Testis (tissue), 5 donors: ENCODE measurements around the gene FAM229B. TPM values are rescaled to one million over a fixed set of nuclear protein-coding genes. Genes with fewer than 3 reads are reported as not detected.
A peak's percentile ranks its signal among the peaks of the same experiment; 100 is the strongest.

Experiments
- DNase-seq: peaks from one replicate; pipeline ENCODE4 v3.0.0-alpha.2; 2019
- H3K27ac ChIP-seq, 2 donors: fragments of 200-600 bp; sonication (generic); one replicate each; pipeline ENCODE4 v1.5.1; 2019
- H3K27me3 ChIP-seq: fragments of 200-600 bp; sonication (generic); one replicate; pipeline ENCODE4 v1.5.1; 2019
- H3K36me3 ChIP-seq: fragments of 200-600 bp; sonication (generic); one replicate; pipeline ENCODE4 v1.5.1; 2017; ENCODE audit warnings: low read depth; ENCODE audit errors: missing control alignments
- H3K4me1 ChIP-seq: fragments of 200-600 bp; sonication (generic); one replicate; pipeline ENCODE4 v1.5.1; 2019
- H3K4me3 ChIP-seq, 2 donors: fragments of 200-600 bp; sonication (generic); one replicate each; pipeline ENCODE4 v1.5.1; 2017 to 2019
- H3K9me3 ChIP-seq: fragments of 200-600 bp; sonication (generic); one replicate; pipeline ENCODE4 v1.5.1; 2017
- CTCF ChIP-seq, 3 experiments: fragments of 450-650 bp in 2 of 3; fragments of 200-600 bp in 1 of 3; sonication (generic) in 1 of 3; IDR thresholded peaks; one replicate each; pipeline ENCODE4 v1.5.1; 2016 to 2019; ENCODE audit warnings: antibody characterized with exemption in 3 of 3, mild to moderate bottlenecking in 2 of 3, moderate library complexity in 1 of 3
- POLR2A ChIP-seq: fragments of 450-650 bp; IDR thresholded peaks from one replicate; pipeline ENCODE4 v1.6.1; 2017; ENCODE audit warnings: antibody characterized with exemption, mild to moderate bottlenecking, moderate library complexity
- WGBS, 2 donors: methylation state at CpG; one replicate each; pipeline ENCODE4 v1.1.5; 2018; 5-methylcytosine and 5-hydroxymethylcytosine counted together
- intact Hi-C: fragments of 100-400 bp; cut with DNase I; formaldehyde crosslinking; loops from one replicate; pipeline ENCODE4 v1.15.1; 2023; ENCODE audit warnings: low total_unique reads
- long read RNA-seq, 2 donors: transcript quantifications; one replicate each; lab custom pipeline, GENCODE V29; 2026
- polyA plus RNA-seq: library from polyadenylated mRNA; stranded (reverse); fragments of 350-450 nt; fragmentation: Illumina TruSeq; extraction: RNeasy Lipid Tissue Mini Kit (QIAGEN cat#74804); gene quantifications from one replicate; pipeline ENCODE4 v1.2.3, GENCODE V29; 2014; ENCODE audit warnings: low read depth, low replicate concordance; ENCODE audit not compliant: insufficient read depth
- total RNA-seq, 2 donors: library from RNA; depleted of rRNA; stranded (reverse); fragments of >200 nt; gene quantifications; one replicate each; pipeline ENCODE4 v1.2.3, GENCODE V29; 2016

FAM229B gene
- total RNA-seq: 100 to 1,000 TPM; 111 to 202 TPM
- 724 TPM for polyA plus RNA-seq
- long read RNA-seq, donor 1, transcript FAM229B-201 (4 exons, 2,543 nt): major isoform, 28 of 28 reads
- long read RNA-seq, donor 1, partial matches to known transcripts: 0 of 28 reads
- long read RNA-seq, donor 1, other reads (novel, unspliced or antisense): 0 of 28 reads
- long read RNA-seq, donor 2, transcript FAM229B-201 (4 exons, 2,543 nt): major isoform, 23 of 23 reads
- long read RNA-seq, donor 2, partial matches to known transcripts: 0 of 23 reads
- long read RNA-seq, donor 2, other reads (novel, unspliced or antisense): 0 of 23 reads

DNA sequence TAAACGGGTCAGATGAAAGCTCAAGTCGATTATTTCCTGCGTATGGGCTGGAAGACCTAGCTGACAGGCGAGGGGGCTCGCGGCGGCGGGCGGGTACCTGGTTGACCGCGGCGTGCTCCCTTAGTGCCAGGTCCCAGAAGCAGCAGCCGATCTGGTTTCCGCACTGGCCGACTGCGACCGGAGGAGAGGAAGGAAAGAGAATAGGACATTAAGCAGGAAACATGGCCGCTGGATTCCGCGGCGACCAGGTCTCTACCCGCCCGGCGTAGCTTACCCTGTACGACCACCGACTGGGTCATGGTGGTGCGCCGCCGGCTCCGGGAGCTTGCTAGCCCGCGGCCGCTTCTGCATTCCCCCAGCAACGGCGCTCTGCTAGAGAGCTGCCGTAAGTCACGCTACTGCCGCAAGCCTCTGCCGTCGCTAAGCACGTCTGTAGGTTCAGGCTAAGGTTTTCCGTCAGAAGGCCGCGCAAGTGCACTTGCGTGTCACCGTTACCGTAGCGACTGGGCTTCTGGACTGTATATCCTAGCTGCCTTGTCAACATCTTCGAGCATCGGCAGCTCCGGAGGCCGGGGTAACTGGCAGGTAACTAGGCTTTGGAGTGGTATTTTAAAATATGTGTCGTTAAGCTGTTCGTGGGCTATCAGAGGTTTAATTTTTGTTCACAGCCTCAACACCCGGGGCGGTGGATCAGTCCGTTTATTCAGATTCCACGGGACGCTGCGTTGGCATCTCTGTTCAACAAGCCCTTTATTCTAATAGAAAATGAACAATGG, at the start of gene FAM229B, which contains the start of gene TUBE1:
Gene FAM229B (plus strand): TSS at position 456 of the 776 bp plus-strand sequence. CDS start 11,693 bp downstream, outside the sequence.
Gene TUBE1 (minus strand): TSS at position 347 of the 776 bp plus-strand sequence. CDS start 48 bp downstream, at position 299.
- TF ChIP-seq CTCF (IDR thresholded peaks at IDR 0.05) (no peak), POLR2A (no peak)
- Histone ChIP-seq H3K4me3 (peak within 1 kb of the TSS; percentile 83), H3K9me3 (no peaks in the 10 kb centered on the region), H3K27me3 (no peaks in the 10 kb centered on the region), H3K36me3 (no peaks in the 10 kb centered on the region), H3K4me1 (no peaks in the 10 kb centered on the region), H3K27ac (peak within 1 kb of the TSS; percentile 81 to 90)
- DNase-seq: peak; percentile 98
- 0 to 1% methylated on average over 47 to 60 of the region's 60 CpGs for WGBS, 2 donors
- intact Hi-C loops: no loop called here

- no peaks in the 10 kb centered on the region for H3K9me3 ChIP-seq
- no peak for TF ChIP-seq POLR2A
- no peak for TF ChIP-seq CTCF (IDR thresholded peaks at IDR 0.05)
- peak; percentile 34 for DNase-seq
- 31 to 71% methylated on average over 6 to 8 of the region's 8 CpGs for WGBS, 2 donors
- intact Hi-C loops: no loop called here
- no peak overlapping the region for H3K4me3 ChIP-seq
- H3K27me3 ChIP-seq: no peaks in the 10 kb centered on the region
- H3K4me1 ChIP-seq: no peaks in the 10 kb centered on the region
- H3K36me3 ChIP-seq: no peaks in the 10 kb centered on the region
- H3K27ac ChIP-seq: no peak overlapping the region
Measured at GRCh38 chr6:112037783-112038216, 49.6 kb upstream of the FAM229B start.

DNA sequence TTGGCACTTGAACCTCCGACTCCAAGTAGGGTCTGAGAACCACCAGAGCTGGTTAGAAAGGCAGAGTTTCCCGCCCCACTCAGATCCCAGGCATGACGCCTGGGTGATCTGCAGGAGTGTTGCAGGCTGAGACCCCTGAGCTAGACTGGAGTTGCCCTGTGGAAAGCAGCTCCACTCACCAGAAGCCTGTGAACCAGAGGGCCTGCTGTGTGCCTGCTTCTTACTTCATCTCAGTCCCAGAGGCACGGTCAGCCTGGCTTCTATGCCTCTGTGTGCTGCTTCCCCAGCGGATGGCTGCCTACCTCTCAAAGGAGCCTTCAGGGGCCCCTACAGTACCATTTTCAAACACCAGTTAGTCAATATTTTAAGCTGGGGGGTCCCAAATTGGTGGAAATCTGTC, 49.1 kb upstream of the FAM229B start:
- Histone ChIP-seq H3K36me3 (no peaks in the 10 kb centered on the region), H3K4me1 (no peaks in the 10 kb centered on the region), H3K27ac (peak overlapping the region in 1 of 2 donors; percentile 38), H3K27me3 (no peaks in the 10 kb centered on the region), H3K4me3 (no peak overlapping the region), H3K9me3 (no peaks in the 10 kb centered on the region)
- no peak for DNase-seq
- WGBS, 2 donors: 85 to 86% methylated on average over 4 to 5 of the region's 5 CpGs
- TF ChIP-seq CTCF (IDR thresholded peaks at IDR 0.05): no peak
- TF ChIP-seq POLR2A: no peak
- intact Hi-C loops: no loop called here

DNA sequence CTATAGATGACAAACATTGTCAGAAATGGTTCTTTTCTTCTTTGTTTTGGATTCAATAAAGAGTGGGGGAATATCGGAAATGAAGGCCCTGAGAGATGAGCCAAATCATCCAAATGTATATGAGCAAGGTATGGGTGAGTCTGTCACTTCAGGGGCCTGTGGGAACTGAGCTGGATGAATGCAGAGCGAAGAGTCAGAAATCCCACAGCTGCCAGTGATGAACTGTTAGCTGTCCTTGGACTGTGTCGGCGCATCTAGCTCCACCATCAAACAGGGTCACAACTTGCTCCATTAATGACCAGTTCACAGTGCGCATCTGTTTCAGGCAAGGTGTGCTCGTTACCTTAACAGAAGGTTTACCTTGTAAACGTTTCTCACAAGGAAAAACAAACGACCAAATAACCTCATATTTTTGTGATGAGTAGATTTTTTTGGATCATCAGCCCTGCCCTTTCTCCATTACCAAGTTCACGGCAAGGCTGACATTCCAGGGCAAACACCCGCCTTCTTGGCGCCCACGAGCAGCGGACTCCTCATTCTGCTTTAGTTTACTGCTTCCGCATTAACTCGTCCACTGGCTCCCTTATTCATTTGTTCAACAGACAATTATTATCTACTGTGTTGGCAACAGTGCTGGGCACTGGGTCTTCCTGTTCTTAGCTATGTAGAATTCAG, 48.5 kb upstream of the FAM229B start:
- H3K27ac ChIP-seq: peak overlapping the region in 1 of 2 donors; percentile 38
- no peaks in the 10 kb centered on the region for H3K4me1 ChIP-seq
- intact Hi-C loops: no loop called here
- H3K4me3 ChIP-seq: no peak overlapping the region
- no peaks in the 10 kb centered on the region for H3K27me3 ChIP-seq
- 75 to 80% methylated on average over 15 of the region's 15 CpGs for WGBS, 2 donors
- H3K9me3 ChIP-seq: no peaks in the 10 kb centered on the region
- no peak for DNase-seq
- H3K36me3 ChIP-seq: no peaks in the 10 kb centered on the region
- TF ChIP-seq CTCF (IDR thresholded peaks at IDR 0.05): no peak
